Choroid plexus epithelial cell (primary cell): Measurements from ENCODE around the gene CXCL10.

Experiments
- DNase-seq: peaks from one replicate; pipeline ENCODE4 v3.0.0-alpha.2; 2010; ENCODE audit warnings: low read depth
- H3K4me3 ChIP-seq: 2 replicates; pipeline ENCODE4 v1.5.1; 2011; ENCODE audit warnings: low read depth, mild to moderate bottlenecking, control low read depth, low read length, moderate library complexity
- CTCF ChIP-seq: conservative IDR thresholded peaks from 2 replicates; pipeline ENCODE4 v1.5.1; 2011; ENCODE audit warnings: low read depth, mild to moderate bottlenecking, control low read depth, inconsistent platforms, low read length, moderate library complexity

Gene CXCL10

GRCh38 chr4:76023389-76023788 is at the start of gene CXCL10:
Gene CXCL10, minus strand, starts transcription at chr4:76023497. Its CDS starts 66 bp downstream, at chr4:76023431.
- TF ChIP-seq CTCF, result no peak
- DNase-seq, result peak; percentile 67
- H3K4me3 ChIP-seq, result no peak within 1 kb of the TSS

DNA sequence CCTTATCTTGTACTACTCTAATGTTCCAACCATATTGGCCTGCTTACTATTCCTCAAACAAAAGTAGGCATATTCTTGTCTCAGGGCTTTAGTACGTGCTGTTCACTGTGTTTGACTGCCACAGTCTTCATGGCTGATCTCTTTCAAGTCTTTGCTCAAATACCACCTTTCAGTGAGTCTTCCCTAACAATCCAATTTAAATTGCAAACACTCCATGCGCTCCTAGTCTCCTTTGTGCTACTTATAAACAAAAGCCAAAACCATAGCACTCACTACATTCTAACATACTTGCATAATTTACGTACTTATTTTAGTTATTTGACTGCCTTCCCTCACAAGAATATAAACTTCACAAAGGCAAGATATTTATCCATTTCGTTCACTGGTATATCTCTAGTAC is 49.5 kb upstream of the CXCL10 start:
- TF ChIP-seq CTCF, result no peak
- no peak for DNase-seq

DNA sequence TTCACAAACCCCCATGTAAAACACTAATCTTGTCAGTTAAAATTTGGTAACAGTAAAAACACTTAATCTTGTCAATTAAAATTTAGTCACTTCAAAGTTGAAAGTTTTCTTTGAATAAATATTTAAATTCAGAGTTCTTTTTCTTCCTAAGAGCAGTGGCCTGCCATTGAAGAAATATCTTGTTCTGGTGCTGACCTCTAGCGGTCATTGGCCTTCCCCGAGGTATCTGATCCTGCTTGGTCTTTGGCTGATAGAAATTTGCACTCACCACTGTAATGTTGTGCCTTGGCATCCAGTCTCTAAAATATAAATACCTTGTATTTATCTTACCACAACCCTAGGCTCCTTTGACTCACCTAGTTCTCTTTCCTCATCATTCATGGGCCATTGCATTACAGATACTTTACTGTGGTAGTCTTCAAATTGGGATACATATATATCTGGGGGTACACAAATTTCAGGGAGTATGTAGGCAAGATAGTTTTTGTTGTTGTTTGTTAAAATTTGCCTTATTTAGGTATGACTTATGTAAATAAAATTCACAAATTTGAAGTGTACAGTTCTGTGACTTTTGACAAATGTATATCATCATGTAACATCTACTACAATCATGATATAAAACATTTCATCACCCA is 44.5 kb upstream of the CXCL10 start:
- peak; percentile 87 for DNase-seq
- peak; percentile 93 for TF ChIP-seq CTCF

More for the DNA sequence above, 49.5 kb upstream of the CXCL10 start:
- no peak overlapping the region for H3K4me3 ChIP-seq

GRCh38 chr4:76066546-76066945 is 43.2 kb upstream of the CXCL10 start:
- no peak for DNase-seq
- no peak overlapping the region for H3K4me3 ChIP-seq
- no peak for TF ChIP-seq CTCF

More for the DNA sequence above, 44.5 kb upstream of the CXCL10 start:
- no peak overlapping the region for H3K4me3 ChIP-seq

DNA sequence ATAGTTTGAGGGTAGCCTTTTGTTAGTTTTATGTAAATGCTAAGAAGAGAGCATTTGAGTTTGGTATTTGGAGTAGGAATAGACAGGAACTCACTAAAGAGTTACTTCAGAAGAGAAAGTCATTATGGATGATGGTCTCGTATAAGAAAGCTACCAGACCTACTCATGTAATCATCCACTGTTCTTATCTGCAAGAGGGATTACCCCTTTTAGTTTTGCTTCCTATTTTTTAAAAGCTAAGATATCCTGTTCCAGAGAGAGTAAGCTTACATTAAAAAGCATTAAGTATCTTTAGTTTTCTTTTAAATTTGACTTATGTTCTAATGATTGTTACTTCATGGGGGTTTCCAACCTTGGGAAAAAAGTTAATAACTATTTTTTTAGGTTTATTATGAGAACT is 38.7 kb upstream of the CXCL10 start:
- DNase-seq, result no peak
- no peak for TF ChIP-seq CTCF
- no peak overlapping the region for H3K4me3 ChIP-seq

- TF ChIP-seq CTCF, result no peak
- H3K4me3 ChIP-seq, result no peak overlapping the region
- DNase-seq, result no peak
These were observed 38.1 kb upstream of the CXCL10 start for GRCh38 chr4:76061421-76061820.

- no peak for DNase-seq
- TF ChIP-seq CTCF, result no peak
- no peak overlapping the region for H3K4me3 ChIP-seq
These were observed 37.2 kb upstream of the CXCL10 start for GRCh38 chr4:76060506-76060905.
